Chondrocyte (in vitro differentiated cells): ENCODE results near the gene MED9. TPM values are rescaled to one million over a fixed set of nuclear protein-coding genes. Genes with fewer than 3 reads are reported as not detected.

ENCODE experiments used
- DNase-seq: peaks from one replicate; pipeline ENCODE4 v3.0.0; 2021; ENCODE audit warnings: mixed read lengths, low spot score
- H3K27ac Mint-ChIP-seq: one replicate; pipeline ENCODE4 v1.8.0; 2021; ENCODE audit warnings: mild to moderate bottlenecking, moderate library complexity, mixed read lengths; ENCODE audit not compliant: unreplicated experiment
- H3K27me3 Mint-ChIP-seq: 2 replicates; pipeline ENCODE4 v1.8.0; 2021; ENCODE audit warnings: low read depth, mixed read lengths
- H3K36me3 Mint-ChIP-seq: 2 replicates; pipeline ENCODE4 v1.8.0; 2021; ENCODE audit warnings: low read depth, mixed read lengths
- H3K4me1 Mint-ChIP-seq: 2 replicates; pipeline ENCODE4 v1.8.0; 2021; ENCODE audit warnings: low read depth, mild to moderate bottlenecking, mixed read lengths
- H3K4me3 Mint-ChIP-seq: one replicate; pipeline ENCODE4 v1.8.0; 2021; ENCODE audit warnings: mild to moderate bottlenecking, moderate library complexity, mixed read lengths; ENCODE audit not compliant: unreplicated experiment
- H3K9me3 Mint-ChIP-seq: 2 replicates; pipeline ENCODE4 v1.8.0; 2021; ENCODE audit warnings: low read depth, mixed read lengths
- total RNA-seq: library from RNA; stranded (reverse); gene quantifications from 3 replicates; pipeline ENCODE4 v1.2.1, GENCODE V29; 2021
- TF ChIP-seq, protein P1 (sequence below): fragments of 200-600 bp; sonication (generic); IDR thresholded peaks from 2 replicates; pipeline ENCODE4 v1.5.0; 2021; ENCODE audit warnings: antibody characterized with exemption, mild to moderate bottlenecking, moderate library complexity

Gene MED9
- total RNA-seq, 1 donor from 2014 or later, result 7.9 TPM

GRCh38 chr17:17527956-17528500, 51.2 kb downstream of the MED9 start:
- H3K9me3 Mint-ChIP-seq, result no peaks in the 10 kb centered on the region
- H3K27ac Mint-ChIP-seq, result no peak overlapping the region
- DNase-seq, result no peak
- H3K4me1 Mint-ChIP-seq, result peaks cover 9% of the 10 kb centered on the region
- H3K27me3 Mint-ChIP-seq, result no peaks in the 10 kb centered on the region
- H3K36me3 Mint-ChIP-seq, result no peaks in the 10 kb centered on the region
- TF ChIP-seq, protein P1, sequence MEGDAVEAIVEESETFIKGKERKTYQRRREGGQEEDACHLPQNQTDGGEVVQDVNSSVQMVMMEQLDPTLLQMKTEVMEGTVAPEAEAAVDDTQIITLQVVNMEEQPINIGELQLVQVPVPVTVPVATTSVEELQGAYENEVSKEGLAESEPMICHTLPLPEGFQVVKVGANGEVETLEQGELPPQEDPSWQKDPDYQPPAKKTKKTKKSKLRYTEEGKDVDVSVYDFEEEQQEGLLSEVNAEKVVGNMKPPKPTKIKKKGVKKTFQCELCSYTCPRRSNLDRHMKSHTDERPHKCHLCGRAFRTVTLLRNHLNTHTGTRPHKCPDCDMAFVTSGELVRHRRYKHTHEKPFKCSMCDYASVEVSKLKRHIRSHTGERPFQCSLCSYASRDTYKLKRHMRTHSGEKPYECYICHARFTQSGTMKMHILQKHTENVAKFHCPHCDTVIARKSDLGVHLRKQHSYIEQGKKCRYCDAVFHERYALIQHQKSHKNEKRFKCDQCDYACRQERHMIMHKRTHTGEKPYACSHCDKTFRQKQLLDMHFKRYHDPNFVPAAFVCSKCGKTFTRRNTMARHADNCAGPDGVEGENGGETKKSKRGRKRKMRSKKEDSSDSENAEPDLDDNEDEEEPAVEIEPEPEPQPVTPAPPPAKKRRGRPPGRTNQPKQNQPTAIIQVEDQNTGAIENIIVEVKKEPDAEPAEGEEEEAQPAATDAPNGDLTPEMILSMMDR, result no peak
- no peak overlapping the region for H3K4me3 Mint-ChIP-seq

GRCh38 chr17:17528696-17529652, 52.2 kb downstream of the MED9 start:
- no peaks in the 10 kb centered on the region for H3K27me3 Mint-ChIP-seq
- no peaks in the 10 kb centered on the region for H3K36me3 Mint-ChIP-seq
- H3K27ac Mint-ChIP-seq, result no peak overlapping the region
- peaks cover under 1% of the 10 kb centered on the region for H3K4me1 Mint-ChIP-seq
- H3K9me3 Mint-ChIP-seq, result no peaks in the 10 kb centered on the region
- TF ChIP-seq, protein P1, result no peak
- DNase-seq, result no peak
- H3K4me3 Mint-ChIP-seq, result no peak overlapping the region

DNA sequence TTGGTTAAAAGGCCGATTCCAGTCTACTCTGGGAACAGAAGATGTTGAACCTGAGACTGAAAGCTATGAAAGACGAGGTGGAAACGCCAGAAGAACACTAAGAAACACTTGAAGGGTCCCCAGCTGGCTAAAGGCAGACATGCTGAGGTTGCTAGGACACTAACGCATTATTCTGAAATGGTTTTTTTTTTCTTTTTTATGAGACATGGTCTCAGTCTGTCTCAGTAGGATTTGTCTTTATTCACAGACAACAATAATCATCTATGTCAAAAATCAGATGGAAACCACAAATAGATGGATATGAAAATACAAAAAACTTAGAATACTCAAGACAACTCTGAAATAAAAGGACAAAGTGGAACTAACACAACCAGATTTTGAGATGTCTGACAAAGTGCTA, 54.4 kb downstream of the MED9 start:
- no peak for DNase-seq
- H3K27ac Mint-ChIP-seq, result no peak overlapping the region
- H3K4me3 Mint-ChIP-seq, result no peak overlapping the region
- peaks cover 8% of the 10 kb centered on the region for H3K4me1 Mint-ChIP-seq
- no peaks in the 10 kb centered on the region for H3K9me3 Mint-ChIP-seq
- H3K36me3 Mint-ChIP-seq, result no peaks in the 10 kb centered on the region
- no peaks in the 10 kb centered on the region for H3K27me3 Mint-ChIP-seq
- TF ChIP-seq, protein P1, result no peak

- Mint-ChIP-seq H3K4me3 (no peak overlapping the region), H3K4me1 (peaks cover 14% of the 10 kb centered on the region)
- no peak for DNase-seq
Measured at GRCh38 chr17:17532991-17533390, 56.2 kb downstream of the MED9 start.

DNA sequence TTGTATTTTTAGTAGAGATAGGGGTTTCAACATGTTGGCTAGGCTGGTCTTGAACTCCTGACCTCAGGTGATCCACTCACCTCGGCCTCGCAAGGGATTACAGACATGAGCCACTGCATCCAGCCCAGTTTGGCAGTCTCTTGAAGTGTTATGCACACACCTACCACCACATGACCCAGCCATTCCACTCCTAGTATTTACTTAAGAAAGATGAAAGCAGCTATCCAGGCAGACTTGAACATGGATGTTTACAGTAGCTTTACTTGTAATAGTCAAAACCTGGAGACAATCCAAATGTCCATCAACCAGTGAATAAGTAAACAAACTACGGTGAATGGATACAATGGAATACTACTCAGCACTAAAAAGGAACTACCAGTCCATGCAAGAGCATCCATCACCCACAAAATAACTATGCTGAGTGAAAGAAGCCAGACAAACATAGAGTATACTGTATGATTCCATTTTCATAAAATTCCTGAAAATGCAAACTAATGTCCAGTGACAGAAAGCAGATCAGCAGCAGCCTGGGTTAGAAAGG, 57.2 kb downstream of the MED9 start:
- Mint-ChIP-seq H3K27ac (no peak overlapping the region), H3K4me1 (peaks cover 21% of the 10 kb centered on the region), H3K4me3 (no peak overlapping the region), H3K27me3 (no peaks in the 10 kb centered on the region), H3K9me3 (no peaks in the 10 kb centered on the region), H3K36me3 (no peaks in the 10 kb centered on the region)
- TF ChIP-seq, protein P1, result no peak
- DNase-seq, result no peak

More at GRCh38 chr17:17532991-17533390, 56.2 kb downstream of the MED9 start:
- Mint-ChIP-seq H3K9me3 (no peaks in the 10 kb centered on the region), H3K27me3 (no peaks in the 10 kb centered on the region), H3K36me3 (no peaks in the 10 kb centered on the region), H3K27ac (no peak overlapping the region)
- TF ChIP-seq, protein P1, result no peak
